GM19351 (cell line): ENCODE data around the gene RNF181.
"Not testable (repeated sequence)": the region's sequence is repeated elsewhere in the genome, so short reads cannot be mapped to it uniquely, and the experiment has no call there.

Experiments used
- ATAC-seq: cut with Tn5 transposase; IDR thresholded peaks from one replicate; pipeline ENCODE4 v1.9.1; 2021; ENCODE audit warnings: mild to moderate bottlenecking, moderate library complexity; ENCODE audit not compliant: unreplicated experiment

Gene RNF181

GRCh38 chr2:85577063-85577385 lies 18.5 kb upstream of the RNF181 start:
- ATAC-seq = no peak

GRCh38 chr2:85577386-85578242 lies 17.9 kb upstream of the RNF181 start, which contains the start of gene VAMP8:
VAMP8 (plus strand) TSS chr2:85577586; CDS start chr2:85577647, 61 bp downstream.
- peak; percentile 74 for ATAC-seq

DNA sequence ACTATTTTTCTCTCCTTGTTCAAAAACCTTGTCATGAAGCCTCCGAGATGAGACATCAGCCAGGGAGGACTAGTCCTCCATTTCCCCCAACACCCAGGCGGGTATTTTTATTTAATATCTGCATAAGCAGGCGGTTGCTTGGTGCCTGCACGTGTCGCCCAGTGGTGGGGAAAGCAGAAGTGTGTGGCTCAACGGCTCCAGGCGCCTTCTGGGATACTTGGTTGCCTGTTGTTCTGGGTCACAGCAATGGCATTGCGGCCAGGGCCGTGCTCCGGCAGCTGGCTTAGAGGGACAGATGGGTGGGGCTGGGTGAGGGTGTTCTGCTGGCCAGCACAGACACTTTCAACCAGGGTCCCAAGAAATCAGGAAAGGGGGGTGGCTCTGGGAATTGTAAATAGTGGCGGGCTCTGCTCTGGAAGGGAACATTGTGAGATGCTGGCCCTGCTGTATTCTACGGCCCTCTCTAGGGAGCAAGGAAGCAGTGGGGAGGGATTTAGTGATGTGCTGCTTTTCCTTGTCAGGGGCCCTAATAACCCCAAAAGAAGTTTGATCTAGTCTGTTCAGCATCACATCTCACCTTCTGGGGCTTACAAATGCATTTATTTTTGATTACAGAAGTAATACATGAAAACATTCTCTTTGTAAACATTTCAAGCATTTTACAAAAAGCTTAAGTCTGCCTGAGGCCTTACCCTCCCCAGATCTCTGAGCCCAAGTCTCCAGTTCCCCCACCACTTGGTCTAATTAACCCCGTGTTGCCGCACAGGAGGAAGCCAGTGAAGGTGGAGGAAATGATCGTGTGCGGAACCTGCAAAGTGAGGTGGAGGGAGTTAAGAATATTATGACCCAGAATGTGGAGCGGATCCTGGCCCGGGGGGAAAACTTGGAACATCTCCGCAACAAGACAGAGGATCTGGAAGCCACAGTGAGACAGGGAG lies 17.0 kb upstream of the RNF181 start:
- peak; percentile 45 for ATAC-seq

GRCh38 chr2:85579266-85579935 lies 16.1 kb upstream of the RNF181 start:
- no peak for ATAC-seq

DNA sequence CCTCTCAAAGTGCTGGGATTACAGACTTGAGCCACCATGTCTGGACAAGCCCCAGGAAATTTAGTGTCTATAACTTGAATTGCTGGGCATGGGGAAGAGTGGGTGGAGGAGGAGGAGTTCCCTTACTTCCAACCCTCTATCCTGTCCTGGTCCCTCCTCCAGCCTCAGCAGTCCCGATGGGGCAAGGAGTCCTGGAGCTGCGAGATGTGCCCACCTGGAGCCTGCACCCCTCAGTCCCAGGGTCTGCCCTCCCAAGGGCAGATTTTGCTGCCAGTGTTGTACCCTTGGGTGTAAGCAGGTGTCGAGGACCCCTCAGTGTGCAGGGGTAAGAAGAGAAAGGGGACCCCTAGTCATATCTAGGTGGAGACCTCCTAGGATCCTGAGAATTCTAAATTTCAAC lies 15.3 kb upstream of the RNF181 start:
- no peak for ATAC-seq

GRCh38 chr2:85582492-85582891 lies 13.1 kb upstream of the RNF181 start:
- ATAC-seq = no peak

DNA sequence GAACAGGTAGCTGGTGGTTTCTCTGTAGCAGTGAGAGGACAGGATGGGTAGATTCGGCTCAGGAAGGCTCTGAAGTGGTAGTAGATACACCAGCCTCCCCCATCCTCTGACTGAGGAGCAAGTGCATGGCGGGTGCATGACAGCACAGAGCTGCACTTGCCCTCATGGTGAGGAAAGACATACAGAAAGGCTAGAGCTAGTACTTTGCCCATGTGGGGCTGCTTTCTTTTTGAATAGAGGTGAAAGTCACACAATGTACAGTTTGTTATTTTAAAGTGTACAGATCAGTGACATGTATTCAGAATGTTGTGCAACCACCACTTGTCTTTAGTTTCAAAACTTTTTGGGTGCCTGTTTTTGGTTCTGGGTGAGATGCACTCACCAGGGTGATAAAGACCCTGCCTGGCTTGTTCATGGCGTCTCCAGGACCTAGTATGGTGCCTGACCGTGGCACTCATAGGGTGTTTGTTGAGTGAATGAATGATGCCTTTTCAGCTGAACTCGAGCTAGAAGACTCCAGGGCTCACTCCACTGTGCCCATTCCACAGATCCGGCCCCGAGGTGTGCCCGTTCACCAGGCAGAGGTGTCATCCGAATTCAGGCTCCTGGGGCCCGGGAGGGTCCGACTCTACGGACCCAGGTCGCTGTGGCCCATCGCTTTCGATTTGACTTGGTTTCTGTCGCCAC lies 11.7 kb upstream of the RNF181 start:
- peak; percentile 19 for ATAC-seq

- ATAC-seq = peak; percentile 73
Measured at GRCh38 chr2:85584354-85584856, 11.1 kb upstream of the RNF181 start, which contains the start of gene VAMP5. VAMP5 (plus strand) TSS chr2:85584431; CDS start chr2:85584491, 60 bp downstream.

GRCh38 chr2:85584857-85585780 lies 10.4 kb upstream of the RNF181 start:
- peak; percentile 39 for ATAC-seq

- no peak for ATAC-seq
Measured at GRCh38 chr2:85585781-85586105, 9.8 kb upstream of the RNF181 start.

GRCh38 chr2:85588236-85588635 lies 7.3 kb upstream of the RNF181 start:
- no peak for ATAC-seq

GRCh38 chr2:85588645-85589044 lies 6.9 kb upstream of the RNF181 start:
- ATAC-seq = no peak

DNA sequence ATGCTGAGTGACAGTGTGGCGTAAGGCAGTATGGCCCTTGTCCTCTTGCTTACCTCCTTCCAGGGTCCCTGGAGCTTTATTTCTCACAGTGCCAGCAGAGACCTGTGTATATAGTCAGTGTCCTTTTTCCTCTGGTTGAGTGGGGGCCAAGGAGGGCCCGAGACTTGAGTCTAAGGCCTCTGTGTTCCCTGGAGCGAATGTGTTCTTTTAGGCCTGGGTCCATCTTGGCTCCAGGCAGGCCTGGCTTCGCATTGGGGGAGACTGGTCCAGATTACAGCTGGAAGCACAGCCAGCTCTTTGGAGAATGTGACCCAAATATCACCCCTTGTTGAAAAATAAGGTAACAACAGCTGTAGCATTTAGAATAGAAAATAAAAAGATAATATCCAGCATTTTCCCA lies 6.4 kb upstream of the RNF181 start:
- no peak for ATAC-seq

- no peak for ATAC-seq
Measured at GRCh38 chr2:85589982-85590791, 5.4 kb upstream of the RNF181 start.

GRCh38 chr2:85590950-85591349 lies 4.6 kb upstream of the RNF181 start:
- ATAC-seq = no peak

DNA sequence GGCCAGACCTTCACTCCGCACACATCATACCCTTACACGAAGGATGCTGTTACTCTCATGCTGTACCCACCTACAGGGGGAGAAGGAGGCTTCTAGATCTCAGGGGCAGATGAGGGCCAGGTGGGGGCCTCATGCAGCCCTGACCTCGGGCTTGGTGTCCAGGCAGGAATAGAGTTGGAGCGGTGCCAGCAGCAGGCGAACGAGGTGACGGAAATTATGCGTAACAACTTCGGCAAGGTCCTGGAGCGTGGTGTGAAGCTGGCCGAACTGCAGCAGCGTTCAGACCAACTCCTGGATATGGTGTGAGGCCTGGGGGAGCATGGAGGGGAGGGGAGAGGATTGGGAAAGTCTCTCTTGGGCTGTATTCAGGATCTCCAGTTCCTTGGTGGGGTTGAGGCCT lies 4.0 kb upstream of the RNF181 start:
- ATAC-seq = no peak

- ATAC-seq = not testable (repeated sequence)
Measured at GRCh38 chr2:85592299-85592698, 3.2 kb upstream of the RNF181 start.

DNA sequence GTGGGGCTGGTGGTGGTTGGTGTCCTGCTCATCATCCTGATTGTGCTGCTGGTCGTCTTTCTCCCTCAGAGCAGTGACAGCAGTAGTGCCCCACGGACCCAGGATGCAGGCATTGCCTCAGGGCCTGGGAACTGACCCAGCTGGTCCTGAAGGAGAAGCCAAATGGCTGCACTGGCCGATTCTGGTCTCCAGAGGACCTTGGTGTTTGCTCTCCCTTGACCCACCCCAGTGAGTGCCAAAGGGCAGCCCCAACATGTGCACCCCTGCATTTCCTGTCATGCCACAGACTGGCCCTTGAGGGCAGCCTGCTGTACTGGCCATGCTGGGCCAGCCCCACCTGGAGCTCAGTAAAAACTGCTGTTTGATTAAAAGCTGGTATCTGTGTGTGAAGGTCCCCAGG lies 2.5 kb upstream of the RNF181 start:
- no peak for ATAC-seq
